GM21576 (cell line): ENCODE results near the gene MUC7.
"Not testable (repeated sequence)": the region's sequence is repeated elsewhere in the genome, so short reads cannot be mapped to it uniquely, and the experiment has no call there.

Source experiments
- ATAC-seq: cut with Tn5 transposase; IDR thresholded peaks from one replicate; pipeline ENCODE4 v1.9.1; 2021; ENCODE audit warnings: mild to moderate bottlenecking, moderate library complexity; ENCODE audit not compliant: unreplicated experiment

Gene MUC7

DNA sequence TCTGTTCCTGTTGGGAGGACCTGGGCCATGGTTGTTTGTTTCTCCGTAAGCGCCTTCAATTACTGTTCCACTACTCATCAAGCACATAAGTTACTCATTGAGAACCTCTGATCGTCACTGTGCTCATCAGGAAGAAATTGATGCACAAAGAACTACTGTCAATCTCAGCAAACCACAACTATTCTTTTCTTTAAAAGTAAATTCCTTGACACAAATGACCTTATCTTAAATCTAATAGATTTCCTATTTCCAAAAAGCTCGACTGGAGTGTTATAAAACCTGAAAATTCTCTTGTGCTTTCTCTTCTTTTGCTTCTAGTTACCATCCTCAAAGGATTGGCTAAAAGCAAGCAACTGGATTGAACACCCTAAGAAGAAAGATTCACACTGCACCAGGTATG lies at the start of gene MUC7:
Gene MUC7 (plus strand): TSS at position 301 of the 400 bp plus-strand sequence. CDS start 1,825 bp downstream, outside the sequence.
- ATAC-seq, result no peak

DNA sequence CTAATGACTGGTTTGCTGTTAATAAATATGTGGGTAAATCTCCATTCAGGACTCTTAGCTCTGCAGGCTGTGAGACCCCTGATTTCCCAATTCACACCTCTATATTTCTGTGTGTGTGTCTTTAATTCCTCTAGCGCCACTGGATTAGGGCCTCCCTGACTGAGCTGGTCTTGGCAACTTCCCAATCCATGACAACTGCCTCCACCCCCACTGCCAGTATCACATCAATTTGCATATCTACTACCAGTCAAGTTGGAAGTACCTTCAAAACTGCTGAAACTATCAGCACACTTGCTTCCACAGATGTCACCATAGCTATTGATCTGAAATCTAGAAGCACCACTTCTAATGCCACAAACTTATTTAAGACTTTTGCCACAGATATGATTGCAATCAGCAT lies 46.7 kb upstream of the MUC7 start:
- ATAC-seq, result no peak

DNA sequence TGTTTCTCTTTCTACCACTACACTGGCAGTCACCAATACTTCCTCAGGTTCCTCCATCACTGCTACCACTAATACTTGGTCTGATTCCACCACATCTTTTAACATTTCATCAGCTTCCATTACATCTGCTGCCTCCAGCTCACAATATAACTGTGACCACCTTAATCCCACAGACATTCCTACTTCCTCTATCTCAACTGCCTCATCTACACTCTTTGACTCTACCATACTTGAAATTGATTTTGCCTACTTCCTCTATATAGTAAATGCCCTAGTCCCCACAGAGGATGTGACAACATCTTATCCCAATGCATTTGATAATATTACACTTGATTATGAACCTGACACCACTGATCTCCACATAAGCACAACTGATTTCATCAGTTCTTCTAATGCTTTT lies 45.2 kb upstream of the MUC7 start:
- no peak for ATAC-seq

DNA sequence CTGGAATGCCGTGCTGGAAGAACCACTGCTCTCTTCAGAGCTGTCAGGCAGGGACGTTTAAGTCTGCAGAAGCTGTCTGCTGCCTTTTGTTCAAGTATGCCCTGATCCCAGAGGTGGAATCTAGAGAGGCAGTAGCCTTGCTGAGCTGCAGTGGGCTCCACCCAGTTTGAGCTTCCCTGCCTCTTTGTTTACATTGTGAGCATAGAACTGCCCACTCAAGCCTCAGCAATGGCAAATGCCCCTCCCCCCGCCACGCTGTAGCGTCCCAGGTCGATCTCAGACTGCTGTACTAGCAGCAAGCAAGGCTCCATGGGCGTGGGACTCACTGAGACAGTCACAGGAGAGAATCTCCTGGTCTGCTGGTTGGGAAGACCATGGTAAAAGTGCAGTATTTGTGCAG lies 34.8 kb upstream of the MUC7 start:
- ATAC-seq, result no peak

DNA sequence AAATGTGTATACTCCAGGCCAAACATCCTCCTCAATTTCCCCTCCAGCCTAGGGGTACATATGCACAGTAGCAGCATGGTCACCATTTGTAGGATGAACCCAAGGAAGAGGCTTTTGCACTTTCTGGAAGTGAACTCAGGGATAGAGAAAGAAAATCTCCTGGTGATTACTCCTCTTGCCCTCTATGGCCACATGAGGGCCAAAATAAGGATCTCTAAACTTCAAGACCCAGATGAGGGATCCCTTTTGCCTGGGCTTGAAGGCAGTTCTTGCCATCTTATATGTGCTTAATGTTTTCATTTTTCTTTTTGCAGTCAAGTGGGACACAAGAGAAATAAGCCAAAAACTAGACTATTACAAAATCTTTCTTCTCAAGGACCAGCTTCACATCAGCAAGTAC lies 29.5 kb upstream of the MUC7 start:
- no peak for ATAC-seq

DNA sequence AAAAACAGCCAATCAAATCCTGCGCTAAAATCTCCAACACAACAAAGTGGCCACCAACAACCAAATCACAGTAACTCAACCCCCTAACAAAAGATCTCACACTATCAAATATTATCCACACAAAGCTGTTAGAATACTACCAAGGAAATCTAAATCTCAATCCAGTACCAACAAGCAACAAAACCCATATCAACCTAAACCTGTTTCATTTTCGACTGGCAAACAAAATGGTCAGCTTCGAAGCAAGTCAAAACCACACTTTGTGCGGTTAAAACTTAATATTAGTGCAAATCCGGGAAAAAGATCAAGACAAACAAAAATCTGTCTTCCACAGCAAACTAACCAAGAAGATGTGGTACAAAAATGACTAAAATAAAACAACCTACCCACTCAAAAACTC lies 28.7 kb upstream of the MUC7 start:
- no peak for ATAC-seq

DNA sequence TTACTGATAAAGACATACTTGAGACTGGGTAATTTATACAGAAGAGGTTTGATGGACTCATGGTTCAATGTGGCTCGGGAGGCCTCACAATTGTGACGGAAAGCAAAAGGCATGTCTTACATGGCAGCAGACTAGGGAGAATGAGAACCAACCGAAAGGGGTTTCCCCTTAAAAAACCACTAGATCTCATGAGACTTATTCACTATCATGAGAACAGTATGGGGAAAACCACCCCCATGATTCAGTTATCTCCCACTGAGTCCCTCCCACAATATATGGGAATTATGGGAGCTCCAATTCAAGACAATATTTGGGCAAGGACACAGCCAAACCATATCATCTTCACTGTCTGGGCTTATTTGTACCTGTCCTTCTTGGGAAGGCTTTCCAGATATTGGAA lies 22.8 kb upstream of the MUC7 start:
- ATAC-seq, result peak; percentile 82

DNA sequence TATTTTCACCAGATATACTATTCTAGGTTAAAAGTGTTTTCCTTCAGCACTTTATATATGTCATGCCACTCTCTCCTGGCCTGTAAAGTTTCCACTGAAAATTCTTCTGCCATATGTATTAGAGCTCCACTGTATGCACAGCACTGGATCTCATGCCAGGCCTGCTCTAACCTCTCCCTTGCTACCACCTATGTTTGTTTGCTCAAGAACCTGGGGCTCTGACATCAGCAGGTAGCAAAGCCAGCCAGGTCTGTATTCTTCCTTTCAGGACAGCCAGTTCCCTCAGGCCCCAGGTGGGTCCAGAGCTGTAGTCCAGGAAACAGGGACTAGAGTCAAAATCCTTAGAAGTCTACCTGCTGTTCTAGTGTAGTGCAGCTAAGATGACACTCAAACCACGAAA lies 19.1 kb upstream of the MUC7 start:
- ATAC-seq, result no peak

DNA sequence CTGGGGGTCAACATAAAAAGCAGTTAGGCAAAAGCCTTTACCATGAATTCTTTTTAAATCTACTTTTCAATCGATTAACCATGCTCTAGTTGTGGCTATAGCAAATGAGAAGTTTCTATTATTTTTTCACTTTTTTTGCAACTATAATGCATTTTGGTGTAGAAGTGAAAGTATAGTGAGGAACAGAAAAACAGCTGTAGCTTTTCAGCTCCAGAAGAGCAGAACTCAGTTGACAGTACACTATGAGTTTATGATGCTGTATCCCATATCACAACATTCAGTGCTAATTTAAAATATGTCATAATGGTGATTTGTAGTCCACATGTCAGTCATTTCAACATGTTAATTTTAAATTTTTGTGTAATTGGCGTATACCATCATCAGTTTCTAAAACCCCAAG lies 8.7 kb upstream of the MUC7 start:
- peak; percentile 49 for ATAC-seq

DNA sequence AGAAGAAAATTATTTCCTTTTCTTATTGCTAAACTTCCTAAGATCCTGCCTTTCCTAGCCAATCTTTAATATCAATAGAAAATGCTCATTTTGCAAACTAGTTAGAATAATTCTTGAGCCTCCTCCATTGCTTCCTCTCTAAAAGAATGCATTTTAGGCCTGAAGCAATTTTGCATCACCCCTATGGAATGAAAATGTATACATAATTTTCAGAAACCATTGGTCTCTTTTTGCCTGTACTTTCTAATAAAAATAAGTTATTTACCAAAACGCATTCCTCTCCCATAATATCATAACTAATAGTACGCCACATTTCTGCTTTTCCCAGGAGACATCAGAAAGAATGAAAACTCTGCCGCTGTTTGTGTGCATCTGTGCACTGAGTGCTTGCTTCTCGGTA lies 1.7 kb downstream of the MUC7 start:
- no peak for ATAC-seq

DNA sequence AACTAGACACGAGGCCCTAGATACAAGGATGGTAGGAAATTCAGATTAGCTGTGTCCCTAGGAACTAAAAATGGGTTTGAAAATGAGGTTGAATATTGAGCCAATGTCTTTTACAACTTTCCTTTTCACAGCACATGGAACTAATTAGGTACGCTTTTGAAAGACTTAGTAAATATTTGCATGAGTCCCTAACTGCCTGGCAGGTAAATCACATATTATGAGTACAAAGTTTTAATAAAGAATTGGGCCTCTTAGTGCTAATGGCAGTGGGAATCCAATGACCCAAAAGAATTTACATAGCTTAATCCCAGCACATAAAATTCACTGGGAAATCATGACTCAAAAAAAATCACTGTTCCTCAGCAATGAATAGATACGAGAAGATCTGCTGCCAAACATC lies 16.8 kb downstream of the MUC7 start:
- ATAC-seq, result no peak

DNA sequence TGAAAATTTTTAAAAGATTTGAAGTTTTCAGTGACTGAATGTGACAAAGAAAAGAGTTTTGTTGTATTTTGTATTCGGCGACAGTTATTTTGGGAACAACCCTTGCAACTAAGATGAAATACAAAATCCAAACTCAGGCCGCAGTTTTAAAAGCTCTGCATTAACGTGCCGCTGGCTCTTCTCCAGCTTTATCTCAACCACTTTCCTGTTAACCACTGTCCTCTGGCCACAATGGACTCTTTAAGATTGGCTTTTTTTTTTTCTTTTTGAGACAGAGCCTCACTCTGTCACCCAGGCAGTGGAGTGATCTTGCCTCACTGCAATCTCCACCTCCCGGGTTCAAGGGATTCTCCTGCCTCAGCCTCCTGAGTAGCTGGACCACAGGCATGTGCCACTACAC lies 24.2 kb downstream of the MUC7 start:
- no peak for ATAC-seq

DNA sequence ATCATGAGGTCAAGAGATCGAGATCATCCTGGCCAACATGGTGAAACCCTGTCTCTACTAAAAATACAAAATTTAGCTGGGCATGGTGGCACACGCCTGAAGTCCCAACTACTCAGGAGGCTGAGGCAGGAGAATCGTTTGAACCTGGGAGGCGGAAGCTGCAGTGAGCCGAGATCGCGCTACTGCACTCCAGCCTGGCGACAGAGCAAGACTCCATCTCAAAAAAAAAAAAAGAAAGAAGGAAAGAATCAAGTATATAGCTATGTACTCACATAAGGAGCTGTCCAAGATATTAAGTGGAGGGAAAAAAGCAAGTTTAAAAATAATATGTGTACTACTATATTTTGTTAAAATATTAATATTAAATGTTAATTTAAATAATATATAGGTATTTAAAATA lies 29.8 kb downstream of the MUC7 start:
- not testable (repeated sequence) for ATAC-seq

DNA sequence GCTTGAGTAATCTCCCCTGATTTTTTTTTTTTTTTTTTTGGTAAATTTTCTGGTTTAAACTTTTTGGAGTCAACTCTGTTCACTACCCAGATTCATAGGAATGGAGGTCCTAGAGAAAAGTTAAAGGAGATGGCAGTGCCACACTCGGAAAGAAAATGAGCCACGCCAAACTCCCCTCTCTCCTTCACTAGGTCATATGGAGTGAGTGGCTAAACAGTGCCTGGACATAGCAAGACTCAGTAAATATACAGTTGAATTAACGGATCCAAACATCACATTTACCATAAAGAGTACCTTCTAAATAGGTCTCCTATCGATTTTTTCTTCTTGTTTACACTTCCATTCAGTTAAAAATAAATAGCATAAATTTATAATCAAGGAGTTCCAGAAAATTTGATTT lies 32.7 kb downstream of the MUC7 start:
- no peak for ATAC-seq

DNA sequence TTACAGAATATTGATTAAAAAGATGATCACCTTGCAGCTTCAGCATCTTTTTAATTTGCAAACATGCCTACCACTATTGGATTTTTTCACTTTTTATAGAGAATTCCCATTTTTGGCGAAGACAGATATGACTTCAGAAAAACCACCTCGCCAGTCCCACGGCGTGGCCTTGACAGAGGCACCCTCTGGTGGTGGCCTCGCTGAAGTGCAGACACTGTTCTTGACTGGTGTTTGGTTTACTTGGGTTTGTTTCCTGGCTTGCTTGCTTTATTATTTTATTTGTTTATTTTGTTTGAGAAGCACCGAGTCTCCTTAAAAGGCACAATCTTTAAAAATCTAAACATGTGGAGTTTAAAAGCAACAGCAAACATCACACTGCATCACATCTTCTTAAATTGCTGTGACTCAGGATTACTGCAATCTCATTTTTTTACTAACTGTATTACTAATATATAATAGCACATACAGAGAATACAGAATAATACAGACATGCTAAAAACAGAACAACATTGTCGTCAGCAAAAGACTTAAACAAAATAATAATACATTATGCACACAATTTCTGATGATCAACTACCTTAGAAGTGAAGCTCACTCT lies 33.3 kb downstream of the MUC7 start:
- ATAC-seq, result peak; percentile 94

DNA sequence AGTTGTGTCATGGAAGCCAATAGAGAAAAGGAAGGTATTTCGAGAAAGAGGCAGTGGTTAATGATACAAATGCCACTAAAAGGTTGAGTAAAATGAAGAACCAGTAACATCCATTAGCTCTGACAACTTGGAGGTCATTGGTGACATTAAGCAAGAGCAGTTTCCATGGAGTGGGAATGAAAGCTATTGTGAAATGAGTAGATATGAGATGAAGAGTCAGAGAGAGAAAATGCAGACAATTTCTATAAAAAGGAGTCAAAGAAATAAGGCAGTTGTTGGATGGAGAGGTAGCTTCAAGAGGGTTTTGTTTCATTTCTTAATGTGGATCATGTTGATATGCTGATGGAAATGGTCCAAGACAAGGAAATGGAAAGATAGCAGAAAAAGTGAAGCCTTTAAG lies 36.8 kb downstream of the MUC7 start:
- ATAC-seq, result no peak

DNA sequence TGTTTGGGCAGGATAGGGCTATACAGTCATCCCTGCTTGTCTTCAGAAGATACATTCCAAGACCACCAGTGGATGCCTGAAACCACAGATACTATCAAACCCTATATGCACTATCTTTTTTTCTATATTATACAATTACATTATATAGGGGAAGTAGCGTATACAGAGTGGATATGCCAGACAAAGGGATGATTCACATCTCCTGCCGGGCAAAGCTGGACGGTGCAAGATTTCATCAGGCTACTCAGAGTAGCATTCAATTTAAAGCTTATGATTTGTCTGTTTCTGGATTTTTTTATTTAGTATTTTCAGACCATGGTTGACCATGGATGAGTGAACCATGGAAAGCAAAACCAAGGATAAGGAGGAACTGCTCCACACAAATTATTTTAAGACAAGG lies 39.4 kb downstream of the MUC7 start:
- ATAC-seq, result no peak

DNA sequence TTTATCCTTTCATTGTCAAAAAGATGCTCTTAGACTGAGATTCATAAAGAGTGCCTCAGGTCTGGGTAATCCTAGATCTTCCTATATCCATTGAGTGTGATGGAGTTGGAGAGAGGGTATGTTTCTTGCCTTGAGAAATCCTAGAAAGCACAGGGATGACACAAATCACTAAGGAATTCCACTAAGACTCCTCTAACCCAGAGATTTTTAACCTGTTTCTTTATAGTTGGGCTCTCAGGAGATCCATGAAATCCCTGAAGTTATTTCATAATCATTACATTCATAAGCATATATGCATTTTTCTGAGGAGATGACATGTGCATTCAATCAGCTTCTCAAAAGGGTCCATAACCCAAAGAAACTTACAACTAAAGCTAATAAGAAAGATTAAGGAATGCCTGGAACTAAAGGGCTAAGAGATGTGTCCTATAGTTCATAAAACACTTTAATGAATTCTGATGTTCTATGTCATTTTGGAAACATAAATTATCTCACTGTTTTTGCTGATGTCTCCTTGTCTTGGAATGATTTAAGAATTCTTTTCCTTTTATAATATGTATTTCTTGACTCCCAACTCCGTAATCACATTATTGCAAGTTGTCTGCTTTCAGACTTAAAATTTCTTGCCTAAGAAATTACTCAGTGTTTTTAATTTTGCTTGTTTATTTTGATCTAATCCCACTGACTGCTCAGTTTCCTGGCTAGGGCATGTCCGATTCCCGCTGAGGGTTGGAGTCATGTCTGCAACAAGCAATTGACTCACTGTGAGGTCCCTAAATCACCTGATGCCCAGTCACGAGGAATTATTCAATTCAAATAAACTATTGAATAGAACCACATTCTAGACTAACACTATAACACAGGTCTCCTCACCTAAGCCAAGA lies 43.6 kb downstream of the MUC7 start:
- no peak for ATAC-seq

DNA sequence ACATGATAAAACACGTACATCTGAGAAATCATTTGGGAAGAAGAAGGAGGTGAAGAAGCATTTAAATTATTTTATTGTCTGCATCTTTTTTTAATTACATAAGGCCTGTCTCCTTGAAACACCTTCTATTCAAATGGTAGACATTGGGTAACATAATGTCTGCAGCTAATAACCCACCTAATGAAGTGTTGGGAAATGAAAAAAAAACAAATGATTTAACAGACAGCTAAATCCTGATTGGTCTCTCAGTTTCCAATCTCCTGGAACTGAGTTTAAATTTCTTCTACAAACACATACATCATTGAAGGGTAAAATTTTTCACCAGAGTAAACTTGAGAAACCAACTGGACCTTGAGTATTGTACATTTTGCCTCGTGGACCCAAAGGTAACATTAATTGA lies 46.3 kb downstream of the MUC7 start, which contains the start of gene AMTN:
Gene AMTN (plus strand): TSS at position 301 of the 400 bp plus-strand sequence. CDS start 209 bp downstream, outside the sequence.
- ATAC-seq, result no peak

DNA sequence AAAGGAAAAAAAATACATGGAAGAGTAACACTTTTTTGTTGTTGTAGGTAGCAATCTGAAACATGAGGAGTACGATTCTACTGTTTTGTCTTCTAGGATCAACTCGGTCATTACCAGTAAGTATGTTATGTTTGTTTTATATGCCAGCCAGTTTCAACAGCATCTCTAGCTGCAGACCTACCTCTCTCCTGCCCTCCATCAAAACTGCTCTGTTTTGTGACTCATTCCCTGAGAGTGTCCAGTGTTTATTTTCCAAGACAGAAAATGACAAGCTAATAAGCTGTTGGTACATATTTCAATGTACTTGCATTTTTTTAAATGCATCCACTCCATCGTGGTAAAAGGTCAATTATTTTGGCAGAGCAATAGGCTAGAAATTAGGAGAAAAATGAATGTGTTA lies 46.7 kb downstream of the MUC7 start:
- ATAC-seq, result no peak

DNA sequence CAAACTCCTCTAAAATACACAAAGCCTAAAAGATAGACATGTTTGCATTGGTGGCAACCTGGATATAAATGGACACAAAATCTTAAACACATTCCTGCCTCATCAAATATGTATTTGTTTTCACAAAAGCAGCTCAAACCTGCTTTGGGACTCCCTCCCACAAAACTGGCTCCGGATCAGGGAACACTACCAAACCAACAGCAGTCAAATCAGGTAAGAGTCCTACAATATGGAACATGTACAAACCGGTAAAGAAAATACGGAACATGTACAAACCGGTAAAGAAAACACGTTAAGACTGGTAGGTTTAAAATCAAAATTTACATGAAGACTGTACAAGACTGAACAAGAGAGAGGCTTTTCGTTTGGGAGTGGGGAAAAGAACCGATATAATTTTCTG lies 50.6 kb downstream of the MUC7 start:
- no peak for ATAC-seq

DNA sequence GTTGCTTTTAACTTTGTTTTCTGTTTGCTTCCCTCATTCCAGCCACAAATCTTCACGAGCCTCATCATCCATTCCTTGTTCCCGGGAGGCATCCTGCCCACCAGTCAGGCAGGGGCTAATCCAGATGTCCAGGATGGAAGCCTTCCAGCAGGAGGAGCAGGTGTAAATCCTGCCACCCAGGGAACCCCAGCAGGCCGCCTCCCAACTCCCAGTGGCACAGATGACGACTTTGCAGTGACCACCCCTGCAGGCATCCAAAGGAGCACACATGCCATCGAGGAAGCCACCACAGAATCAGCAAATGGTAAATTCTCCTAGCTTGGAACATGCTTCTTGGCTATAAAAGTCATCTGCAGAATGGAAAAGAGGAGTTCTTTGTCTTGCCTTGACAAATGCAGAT lies 59.0 kb downstream of the MUC7 start:
- ATAC-seq, result no peak
